HTERT RPE-1 (cell line): ENCODE measurements around the gene LIM2.
"Not testable (repeated sequence)": the region's sequence is repeated elsewhere in the genome, so short reads cannot be mapped to it uniquely, and the experiment has no call there.

Source experiments
- in situ Hi-C: fragments of 300-500 bp; cut with MboI; formaldehyde crosslinking; loops from 4 replicates; pipeline ENCODE4 v1.14.3; 2020; ENCODE audit warnings: low sequenced_read_pairs

The LIM2 gene

GRCh38 chr19:51397453-51397852 lies 9.7 kb upstream of the LIM2 start:
- in situ Hi-C loops, result not testable (repeated sequence)

GRCh38 chr19:51396175-51396574 lies 8.4 kb upstream of the LIM2 start:
- in situ Hi-C loops, result no loop called here

- in situ Hi-C loops, result no loop called here
Observed at GRCh38 chr19:51394050-51394836, 6.5 kb upstream of the LIM2 start.

- in situ Hi-C loops, result no loop called here
Observed at GRCh38 chr19:51392701-51393100, 4.9 kb upstream of the LIM2 start.

- in situ Hi-C loops, result no loop called here
Observed at GRCh38 chr19:51391073-51391611, 3.4 kb upstream of the LIM2 start.

- in situ Hi-C loops, result no loop called here
Observed at GRCh38 chr19:51389143-51389542, 1.4 kb upstream of the LIM2 start.

- in situ Hi-C loops, result no loop called here
Observed at GRCh38 chr19:51386882-51387520, 773 bp downstream of the LIM2 start.

GRCh38 chr19:51382004-51382403 lies 5.8 kb downstream of the LIM2 start:
- in situ Hi-C loops, result no loop called here

GRCh38 chr19:51380379-51380778 lies 7.4 kb downstream of the LIM2 start:
- in situ Hi-C loops, result no loop called here

- in situ Hi-C loops, result no loop called here
Observed at GRCh38 chr19:51377422-51377821, 10.4 kb downstream of the LIM2 start.

GRCh38 chr19:51375504-51376221 lies 12.1 kb downstream of the LIM2 start:
- in situ Hi-C loops, result no loop called here

- in situ Hi-C loops, result no loop called here
Observed at GRCh38 chr19:51372649-51373504, 14.9 kb downstream of the LIM2 start, which contains the start of gene NKG7. TSS of gene NKG7 (minus strand) at chr19:51372654. CDS start at chr19:51372535, 119 bp downstream.

- in situ Hi-C loops, result no loop called here
Observed at GRCh38 chr19:51372021-51372648, 15.6 kb downstream of the LIM2 start.

GRCh38 chr19:51371186-51371690 lies 16.5 kb downstream of the LIM2 start:
- in situ Hi-C loops, result no loop called here

GRCh38 chr19:51370230-51370629 lies 17.5 kb downstream of the LIM2 start:
- in situ Hi-C loops, result no loop called here

GRCh38 chr19:51368366-51369282 lies 19.1 kb downstream of the LIM2 start, which contains the start of gene CLDND2:
TSS of gene CLDND2 (minus strand) at chr19:51369003. CDS start at chr19:51368577, 426 bp downstream.
- in situ Hi-C loops, result no loop called here

- in situ Hi-C loops, result no loop called here
Observed at GRCh38 chr19:51367565-51368365, 20.0 kb downstream of the LIM2 start.

- in situ Hi-C loops, result no loop called here
Observed at GRCh38 chr19:51367255-51367564, 20.6 kb downstream of the LIM2 start.
